Right ventricle myocardium inferior (tissue), 1 donor: Measurements from ENCODE around the gene TP53I13. TPM values are rescaled to one million over a fixed set of nuclear protein-coding genes. Genes with fewer than 3 reads are reported as not detected.

Source experiments
- ATAC-seq: fragments of 200-7000 bp; cut with Tn5 transposase; one replicate; pipeline ENCODE4 v1.9.1; 2020; ENCODE audit warnings: mild to moderate bottlenecking, moderate library complexity
- DNase-seq: peaks from one replicate; pipeline ENCODE4 v3.0.0; 2021; ENCODE audit errors: missing footprints
- intact Hi-C: fragments of 100-400 bp; cut with DNase I; formaldehyde crosslinking; loops from one replicate; pipeline ENCODE4 v1.11.0; 2022
- total RNA-seq: library from RNA; stranded (reverse); fragmentation: NEBNext Ultra II Directional; extraction: Animal tissue kit (Norgen Biotek cat#: 25700); gene quantifications from one replicate; pipeline ENCODE4 v1.2.1, GENCODE V29; 2021
- donor health status: DM: no; HTN: yes; CAD: no; lungs with severe emphysema.

The TP53I13 gene
- total RNA-seq, 1 donor from 2014 or later, result 38.8 TPM

- DNase-seq (peak; percentile 94), ATAC-seq (peak; percentile 89)
- intact Hi-C loops, result loop anchor here (2.0 kb wide), 1 partner anchor 23 kb away; no protein-coding TSS in a partner anchor
Observed at GRCh38 chr17:29589524-29590410, 21.3 kb downstream of the TP53I13 start, which contains the start of gene GIT1. TSS of gene GIT1 (minus strand) at chr17:29589648. CDS start at chr17:29589378, 270 bp downstream.

GRCh38 chr17:29590411-29591145, 22.1 kb downstream of the TP53I13 start:
- intact Hi-C loops, result loop anchor here (2.0 kb wide), 1 partner anchor 22 kb away; no protein-coding TSS in a partner anchor
- ATAC-seq, result no peak
- DNase-seq, result no peak

DNA sequence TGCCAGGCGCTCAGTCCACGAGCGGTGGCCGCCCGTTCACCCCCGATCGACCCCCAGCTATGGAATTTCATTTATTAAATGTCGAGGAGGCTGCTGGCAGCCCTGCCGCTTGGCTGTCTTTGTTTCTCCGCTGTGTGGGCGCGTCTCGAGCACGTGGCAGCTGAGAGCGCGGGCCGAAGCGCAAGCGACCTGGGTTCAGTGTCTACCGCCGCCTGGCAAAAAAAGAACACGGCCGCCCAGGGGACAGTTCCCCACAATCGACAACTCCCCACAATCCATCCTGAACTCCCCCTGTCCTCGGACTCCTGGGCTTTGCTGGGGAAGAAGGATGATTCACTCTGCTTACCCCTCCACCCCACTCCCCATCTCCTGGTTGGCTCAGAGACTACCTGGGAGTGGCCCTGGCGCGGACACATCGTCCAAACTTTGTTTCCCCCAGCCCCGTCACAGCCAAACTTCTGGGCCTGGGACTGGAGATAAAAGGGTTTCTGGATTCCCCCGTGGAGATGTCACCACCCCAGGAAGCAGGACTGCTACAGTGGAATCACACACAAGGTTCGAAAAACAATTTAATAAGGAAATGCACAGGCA, 22.7 kb downstream of the TP53I13 start:
- peak; percentile 79 for DNase-seq
- ATAC-seq, result peak; percentile 2
- intact Hi-C loops, result loop anchor here (2.0 kb wide), 1 partner anchor 22 kb away; no protein-coding TSS in a partner anchor

DNA sequence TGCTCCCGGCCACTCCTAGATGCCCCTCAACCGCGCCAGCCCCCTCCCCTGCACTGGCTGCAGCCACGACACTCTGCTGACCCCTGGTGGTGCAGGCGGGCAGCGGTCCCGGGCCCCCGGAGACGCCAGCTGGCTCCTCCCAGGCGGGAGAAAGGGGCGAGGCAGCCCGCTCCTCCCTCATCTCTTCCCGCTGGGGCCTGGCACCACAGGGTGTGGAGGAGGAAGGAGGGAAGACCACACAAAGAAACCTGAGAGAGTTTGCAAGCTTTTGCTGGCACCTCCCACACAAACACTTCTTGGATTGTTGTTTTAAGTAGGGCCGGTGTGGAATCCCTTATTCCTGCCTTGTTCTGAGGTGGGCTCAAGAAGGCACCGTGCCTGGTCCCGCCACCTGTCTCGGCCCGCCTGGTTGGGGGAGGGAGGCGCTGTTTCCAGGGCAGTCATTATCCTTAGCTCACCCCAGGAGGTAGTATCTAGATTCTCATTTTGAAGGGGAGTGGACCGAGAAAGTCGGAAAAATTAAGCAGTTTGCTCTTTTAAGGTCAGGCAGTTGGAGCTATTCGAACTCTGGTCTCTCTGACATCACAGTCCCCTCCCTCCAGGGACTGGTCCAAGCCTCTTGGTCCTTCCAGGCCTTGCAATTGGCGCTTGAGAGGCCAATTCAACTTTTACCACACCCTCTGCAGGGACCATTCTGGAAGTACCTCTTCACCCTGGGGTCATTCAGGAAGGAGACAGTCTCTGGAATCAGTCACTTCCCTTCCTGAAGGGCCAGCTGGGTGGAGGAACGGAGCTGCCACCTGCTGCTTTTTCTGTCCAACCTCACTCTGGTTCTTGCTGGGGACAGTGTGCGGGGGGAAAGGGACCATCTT, 23.5 kb downstream of the TP53I13 start:
- peak; percentile 77 for ATAC-seq
- peak; percentile 93 for DNase-seq
- intact Hi-C loops, result loop anchor here (2.0 kb wide), 1 partner anchor 21 kb away; no protein-coding TSS in a partner anchor

- intact Hi-C loops, result no loop called here
- DNase-seq, result peak; percentile 82
- ATAC-seq, result no peak
Observed at GRCh38 chr17:29592850-29593551, 24.5 kb downstream of the TP53I13 start, which contains the start of gene ANKRD13B. TSS of gene ANKRD13B (plus strand) at chr17:29593132. CDS start at chr17:29593622, 490 bp downstream.

GRCh38 chr17:29593591-29594518, 25.4 kb downstream of the TP53I13 start:
- ATAC-seq (no peak), DNase-seq (peak; percentile 63)
- intact Hi-C loops, result no loop called here

DNA sequence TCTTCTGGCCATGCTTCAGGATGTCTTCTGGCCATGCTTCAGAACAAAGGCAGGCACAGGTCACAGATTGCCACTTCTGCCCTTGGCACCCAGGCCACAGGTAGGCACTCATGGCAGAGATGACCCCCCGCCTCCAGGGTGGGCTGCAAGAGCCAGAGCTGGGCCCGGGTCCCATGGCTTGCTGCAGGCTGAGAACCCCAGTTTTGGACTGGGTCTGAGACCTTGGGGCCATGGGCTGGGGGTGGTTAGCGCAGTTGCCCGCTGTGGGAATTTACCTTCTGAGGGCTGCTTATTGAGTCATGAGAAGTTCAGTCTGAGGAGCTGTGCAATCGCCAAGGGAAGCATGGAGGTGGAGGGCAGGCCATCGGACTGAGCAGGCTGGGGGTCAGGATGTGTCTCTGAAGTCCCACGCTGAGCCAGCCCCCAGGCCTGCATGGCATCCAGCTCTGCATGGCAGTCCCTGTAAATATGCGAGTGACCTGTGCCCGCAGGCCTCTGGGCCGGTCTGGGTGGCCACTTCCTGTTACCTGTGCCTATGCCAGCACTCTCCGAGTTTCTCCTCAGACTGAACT, 26.1 kb downstream of the TP53I13 start:
- DNase-seq (peak; percentile 50), ATAC-seq (no peak)
- intact Hi-C loops, result no loop called here

DNA sequence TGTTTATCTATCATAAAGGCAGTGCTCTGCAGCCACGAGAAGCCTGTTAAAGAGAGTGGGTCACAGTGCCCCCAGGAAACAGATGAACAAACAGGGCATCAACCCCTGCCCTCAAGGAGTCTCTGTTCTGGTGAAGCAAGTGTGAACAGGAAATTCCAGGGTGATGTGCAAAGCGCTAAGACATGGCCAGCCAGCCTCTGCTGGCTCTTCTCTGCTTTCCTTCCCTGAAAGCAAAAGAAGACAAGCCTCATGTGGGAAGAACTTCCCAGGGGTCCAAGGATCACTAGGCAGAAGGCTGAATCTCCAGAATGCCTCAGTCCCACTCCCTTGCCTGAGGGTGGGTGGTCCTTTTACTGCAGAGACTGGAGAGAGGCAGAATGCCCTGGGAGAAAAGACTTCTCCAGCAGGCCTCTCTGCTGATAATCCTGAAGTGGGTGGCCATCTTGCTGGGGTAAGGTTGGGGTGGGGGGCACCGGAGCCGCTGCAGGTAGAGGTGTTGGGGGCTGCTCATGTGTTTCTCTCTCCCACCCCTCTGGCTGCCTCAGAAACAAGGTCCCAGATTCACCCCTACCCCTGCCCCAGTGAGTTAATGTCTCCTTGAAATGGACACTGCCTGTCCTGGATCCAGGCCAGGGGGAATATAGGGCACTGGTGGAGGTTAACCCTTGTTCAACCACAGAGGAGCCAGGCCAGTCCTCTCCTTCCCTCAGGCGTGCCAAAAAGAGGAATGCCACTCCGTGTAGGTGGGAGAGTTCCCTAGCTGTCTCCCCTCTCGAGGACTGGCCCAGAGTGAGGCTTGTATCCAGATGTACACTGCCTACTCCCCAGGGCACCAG, 26.8 kb downstream of the TP53I13 start:
- intact Hi-C loops, result no loop called here

DNA sequence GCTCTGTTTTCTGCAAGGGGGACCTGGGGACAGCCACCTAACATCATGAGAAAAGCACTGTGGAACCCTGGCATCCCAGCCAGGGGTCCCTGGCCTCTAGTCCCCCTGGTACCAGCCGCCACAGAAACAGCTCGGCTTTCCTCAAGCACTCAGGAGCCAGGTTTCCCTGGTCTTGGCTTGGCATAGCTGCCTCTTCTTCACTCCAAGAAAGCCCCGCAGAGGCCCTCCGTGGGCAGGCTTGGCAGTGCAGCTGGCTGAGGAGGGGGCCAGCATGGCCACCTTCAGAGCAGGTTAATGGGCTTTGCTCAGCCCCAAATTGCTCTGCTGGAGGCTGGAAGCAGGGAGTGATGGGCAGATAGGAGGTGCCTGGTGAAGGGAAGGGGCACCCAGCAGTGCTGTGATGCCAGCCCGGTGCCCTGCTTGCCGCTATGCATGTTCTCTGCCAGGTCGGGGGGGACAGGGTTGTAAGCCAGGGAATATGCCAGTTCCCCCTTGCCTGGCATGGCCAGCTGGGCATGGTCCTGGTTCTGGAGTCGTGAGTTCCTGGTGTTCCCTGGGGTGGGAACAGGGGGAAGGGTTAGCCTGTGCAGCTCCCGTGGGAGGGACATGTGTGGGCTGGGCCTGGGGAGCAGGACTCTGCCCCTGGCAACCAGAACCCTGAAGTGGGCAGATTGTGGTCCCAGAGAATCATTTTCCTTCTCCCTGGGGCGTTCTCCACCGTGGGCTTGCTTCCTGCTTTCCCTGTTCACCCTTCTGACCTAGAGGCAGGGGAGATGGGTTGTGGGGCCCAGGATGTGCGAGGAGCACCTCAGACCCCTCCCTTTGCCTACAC, 27.7 kb downstream of the TP53I13 start:
- intact Hi-C loops, result no loop called here
- DNase-seq, result peak; percentile 31

More for the DNA sequence above, 26.8 kb downstream of the TP53I13 start:
- peak; percentile 28 for DNase-seq
- ATAC-seq, result no peak

DNA sequence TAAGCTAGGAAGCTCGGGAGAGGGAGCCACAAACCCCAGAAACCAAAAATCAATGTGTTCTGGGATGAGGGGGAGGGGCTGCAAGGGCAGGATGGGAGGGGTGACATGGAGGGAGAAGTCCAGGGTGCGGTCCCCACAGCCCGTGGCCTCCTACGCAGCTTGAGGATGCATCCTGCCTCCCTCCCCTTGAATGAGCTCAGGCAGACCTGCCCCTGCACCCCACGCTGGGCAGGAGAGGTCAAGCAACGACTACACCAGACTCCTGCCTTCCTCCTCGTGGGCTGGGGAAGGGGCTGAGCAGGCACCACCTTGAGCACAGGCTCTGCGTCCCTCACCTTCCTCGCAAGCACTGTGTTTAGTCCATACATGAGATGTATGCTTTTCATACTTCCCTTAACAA, 28.3 kb downstream of the TP53I13 start:
- intact Hi-C loops, result no loop called here
- DNase-seq, result peak; percentile 50
- no peak for ATAC-seq

More for the DNA sequence above, 27.7 kb downstream of the TP53I13 start:
- no peak for ATAC-seq

DNA sequence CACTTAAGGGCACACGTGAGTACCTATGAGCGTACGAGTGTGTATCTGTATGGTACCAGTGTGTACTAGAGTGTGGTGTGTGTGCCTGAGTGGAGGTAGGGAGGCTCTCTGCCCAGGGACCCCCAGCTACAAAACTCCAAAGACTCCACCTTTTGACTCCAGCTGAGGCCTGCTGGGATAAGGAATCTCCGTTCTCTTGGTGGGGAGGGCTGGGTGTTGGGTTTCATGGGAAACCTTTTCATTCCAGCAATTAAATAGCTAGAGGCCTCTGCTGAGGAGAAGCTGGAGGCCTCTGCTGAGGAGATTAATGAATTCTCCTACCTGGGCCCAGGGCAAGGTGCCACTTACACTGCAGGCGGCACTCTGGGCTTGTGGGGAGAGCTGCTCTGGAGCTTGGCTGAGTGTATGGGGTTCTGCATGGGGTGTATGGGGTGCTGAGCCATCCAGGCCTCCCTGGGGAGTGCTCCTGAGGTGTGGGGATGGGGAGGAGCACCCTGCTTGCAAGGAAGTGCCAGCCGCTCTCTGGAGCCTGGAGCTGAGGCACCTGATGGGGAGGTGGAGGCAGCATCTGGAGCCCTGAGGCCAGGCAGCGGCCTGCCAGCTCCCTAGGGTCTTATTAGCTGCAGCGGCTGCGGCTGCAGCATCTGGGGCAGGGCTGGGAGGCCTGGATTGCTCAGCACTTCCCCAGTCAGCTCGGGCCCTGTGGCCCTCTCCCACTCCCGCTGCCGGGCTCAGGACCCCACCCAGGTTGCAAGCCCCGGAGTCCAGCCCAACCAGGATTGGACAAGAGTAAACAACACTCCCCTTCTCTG, 29.1 kb downstream of the TP53I13 start:
- ATAC-seq, result no peak
- intact Hi-C loops, result no loop called here
- peak; percentile 30 for DNase-seq

DNA sequence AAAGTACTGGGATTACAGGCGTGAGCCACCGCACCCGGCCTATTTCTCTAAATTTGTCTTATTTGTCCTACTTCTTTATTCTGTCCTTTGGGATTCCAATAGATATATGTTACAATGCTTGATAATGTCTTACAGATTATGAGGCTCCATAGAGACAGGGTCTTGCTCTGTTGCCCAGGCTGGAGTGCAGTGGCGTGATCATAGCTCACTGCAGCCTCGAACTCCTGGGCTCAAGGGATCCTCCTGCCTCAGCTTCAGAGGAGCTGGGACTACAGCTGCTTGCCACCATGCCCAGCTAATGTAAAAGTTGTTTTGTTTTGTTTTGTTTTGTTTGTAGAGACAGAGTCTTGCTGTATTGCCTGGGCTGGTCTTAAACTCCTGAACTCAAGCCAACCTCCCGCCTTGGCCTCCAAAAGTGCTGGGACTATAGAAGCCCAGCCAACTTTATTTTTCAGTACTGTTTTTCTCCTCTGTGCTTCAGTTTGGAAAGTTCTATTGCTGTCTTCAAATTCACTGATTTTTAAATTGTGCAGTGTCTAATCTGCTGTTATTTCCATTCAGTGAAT, 34.7 kb downstream of the TP53I13 start:
- ATAC-seq, result no peak
- no peak for DNase-seq
- intact Hi-C loops, result no loop called here

- intact Hi-C loops, result no loop called here
- DNase-seq (peak; percentile 45), ATAC-seq (no peak)
Observed at GRCh38 chr17:29607557-29608195, 39.2 kb downstream of the TP53I13 start.
